ENCODE data around the gene AZIN2.
"Not testable (repeated sequence)": the region's sequence is repeated elsewhere in the genome, so short reads cannot be mapped to it uniquely, and the experiment has no call there.

AZIN2 gene

GRCh38 chr1:33094486-33094885 is 13.5 kb downstream of the AZIN2 start:
- peaks cover 26% of the 10 kb centered on the region for H3K4me1 Mint-ChIP-seq (ENCODE audit: low read depth)
- H3K27me3 Mint-ChIP-seq: peaks cover 6% of the 10 kb centered on the region
- H3K27ac Mint-ChIP-seq: no peak overlapping the region
- intact Hi-C loops (cut with micrococcal nuclease): loop anchor here (2.0 kb wide), 1 partner anchor 518 kb away; no protein-coding TSS in a partner anchor
- no peaks in the 10 kb centered on the region for H3K9me3 Mint-ChIP-seq
- H3K36me3 Mint-ChIP-seq (ENCODE audit: low read depth): no peaks in the 10 kb centered on the region
- H3K4me3 Mint-ChIP-seq: no peak overlapping the region

GRCh38 chr1:33094971-33095604 is 14.1 kb downstream of the AZIN2 start:
- Mint-ChIP-seq H3K27ac (no peak overlapping the region), H3K4me1 (ENCODE audit: low read depth) (peaks cover 32% of the 10 kb centered on the region), H3K27me3 (peaks cover 7% of the 10 kb centered on the region), H3K36me3 (ENCODE audit: low read depth) (no peaks in the 10 kb centered on the region), H3K9me3 (no peaks in the 10 kb centered on the region), H3K4me3 (no peak overlapping the region)
- intact Hi-C loops (cut with micrococcal nuclease): loop anchor here (2.0 kb wide), 1 partner anchor 518 kb away; no protein-coding TSS in a partner anchor

GRCh38 chr1:33096363-33097005 is 15.5 kb downstream of the AZIN2 start:
- no peak overlapping the region for H3K27ac Mint-ChIP-seq
- peaks cover 32% of the 10 kb centered on the region for H3K4me1 Mint-ChIP-seq (ENCODE audit: low read depth)
- no peaks in the 10 kb centered on the region for H3K9me3 Mint-ChIP-seq
- intact Hi-C loops (cut with micrococcal nuclease): no loop called here
- no peak overlapping the region for H3K4me3 Mint-ChIP-seq
- H3K27me3 Mint-ChIP-seq: peaks cover 7% of the 10 kb centered on the region
- H3K36me3 Mint-ChIP-seq (ENCODE audit: low read depth): no peaks in the 10 kb centered on the region

- Mint-ChIP-seq H3K4me3 (no peak overlapping the region), H3K27me3 (peaks cover 7% of the 10 kb centered on the region), H3K4me1 (ENCODE audit: low read depth) (peaks cover 31% of the 10 kb centered on the region), H3K36me3 (ENCODE audit: low read depth) (no peaks in the 10 kb centered on the region), H3K27ac (no peak overlapping the region), H3K9me3 (no peaks in the 10 kb centered on the region)
- intact Hi-C loops (cut with micrococcal nuclease): no loop called here
Observed at GRCh38 chr1:33097137-33097611, 16.2 kb downstream of the AZIN2 start.

DNA sequence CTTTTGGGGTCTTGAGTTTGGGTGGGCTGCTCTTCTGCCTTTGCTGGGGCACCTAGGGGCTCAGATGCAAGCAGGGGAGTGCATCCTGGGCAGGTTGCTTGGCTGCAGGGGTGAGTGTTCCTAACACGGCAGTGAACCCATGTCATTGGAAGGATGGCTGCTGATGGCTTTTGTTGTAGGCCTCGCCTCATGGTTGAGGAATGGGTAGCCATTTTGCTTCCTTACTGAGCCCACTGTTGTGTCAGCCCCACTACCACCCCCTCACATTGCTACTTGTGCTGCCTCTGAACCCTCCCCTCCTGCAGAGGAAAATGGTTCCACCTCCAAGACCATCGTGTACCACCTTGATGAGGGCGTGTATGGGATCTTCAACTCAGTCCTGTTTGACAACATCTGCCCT is 16.8 kb downstream of the AZIN2 start:
- intact Hi-C loops (cut with micrococcal nuclease): loop anchor here (2.0 kb wide), 1 partner anchor 29 kb away; no protein-coding TSS in a partner anchor
- Mint-ChIP-seq H3K36me3 (ENCODE audit: low read depth) (no peaks in the 10 kb centered on the region), H3K27ac (no peak overlapping the region), H3K9me3 (no peaks in the 10 kb centered on the region), H3K4me3 (no peak overlapping the region), H3K27me3 (peaks cover 7% of the 10 kb centered on the region), H3K4me1 (ENCODE audit: low read depth) (peaks cover 28% of the 10 kb centered on the region)

DNA sequence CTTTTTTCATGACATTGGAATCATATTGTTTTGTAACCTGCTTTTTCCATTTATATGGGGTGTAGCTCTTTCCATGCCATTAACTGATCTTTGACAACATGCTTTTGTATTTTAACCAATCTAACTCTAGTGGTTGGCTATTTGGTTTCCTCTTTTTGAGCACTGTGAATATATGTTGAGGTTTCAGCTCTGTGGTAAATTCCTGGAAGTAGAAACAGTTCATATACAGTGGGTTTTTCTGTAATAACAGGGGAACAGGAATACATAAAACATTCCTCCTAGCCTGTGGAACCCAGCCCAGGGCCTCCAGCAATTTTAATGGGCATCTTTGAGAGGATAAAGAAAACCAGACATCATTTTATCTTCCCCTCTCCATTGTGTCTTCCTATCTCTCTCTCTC is 17.4 kb downstream of the AZIN2 start:
- Mint-ChIP-seq H3K27me3 (peaks cover 8% of the 10 kb centered on the region), H3K4me1 (ENCODE audit: low read depth) (peaks cover 28% of the 10 kb centered on the region), H3K4me3 (no peak overlapping the region), H3K36me3 (ENCODE audit: low read depth) (no peaks in the 10 kb centered on the region), H3K9me3 (no peaks in the 10 kb centered on the region), H3K27ac (peak overlapping the region; percentile 43)
- intact Hi-C loops (cut with micrococcal nuclease): loop anchor here (2.0 kb wide), 1 partner anchor 28 kb away; no protein-coding TSS in a partner anchor

DNA sequence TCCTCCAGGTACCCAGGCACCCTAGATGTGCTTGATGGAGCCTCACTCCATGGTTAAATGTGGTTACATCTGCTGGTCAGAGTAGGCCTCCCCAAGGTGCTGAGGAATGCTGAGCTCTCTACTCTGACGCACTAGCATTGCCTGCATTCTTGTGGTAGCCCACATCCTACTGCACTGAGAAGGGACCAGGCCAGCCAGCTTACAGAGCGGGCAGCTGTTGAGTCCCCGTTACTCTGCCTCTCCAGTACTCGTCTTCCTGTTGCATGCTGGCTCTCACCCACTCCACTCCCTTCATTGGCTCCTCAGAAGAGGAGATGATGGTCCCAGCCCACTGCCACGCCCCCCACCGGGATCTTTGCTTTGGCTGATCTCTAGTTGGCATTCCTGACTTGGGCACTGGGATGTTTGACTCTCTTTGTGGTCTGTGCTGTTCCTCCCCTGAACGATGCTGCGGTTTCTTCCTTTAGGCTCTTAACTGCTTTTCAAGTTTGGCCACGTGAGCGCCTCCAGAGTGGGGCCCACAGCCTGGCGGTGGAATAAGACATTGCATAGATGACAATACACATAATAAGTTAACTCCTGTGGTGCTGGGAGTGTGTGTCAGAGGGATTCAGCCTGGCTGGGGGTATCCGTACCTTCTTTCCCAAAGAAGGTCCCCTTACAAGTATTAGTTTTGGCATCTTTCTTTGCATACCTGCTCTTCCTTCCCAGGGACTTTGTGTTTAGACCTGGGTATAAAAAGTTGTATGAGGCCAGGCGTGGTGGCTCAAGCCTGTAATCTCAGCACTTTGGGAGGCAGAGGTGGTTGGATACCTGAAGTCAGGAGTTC is 18.6 kb downstream of the AZIN2 start:
- intact Hi-C loops (cut with micrococcal nuclease): loop anchor here (2.0 kb wide), 1 partner anchor 27 kb away; no protein-coding TSS in a partner anchor
- H3K36me3 Mint-ChIP-seq (ENCODE audit: low read depth): no peaks in the 10 kb centered on the region
- peaks cover 28% of the 10 kb centered on the region for H3K4me1 Mint-ChIP-seq (ENCODE audit: low read depth)
- H3K4me3 Mint-ChIP-seq: no peak overlapping the region
- H3K27me3 Mint-ChIP-seq: peaks cover 3% of the 10 kb centered on the region
- H3K9me3 Mint-ChIP-seq: no peaks in the 10 kb centered on the region
- peak overlapping the region; percentile 43 for H3K27ac Mint-ChIP-seq

DNA sequence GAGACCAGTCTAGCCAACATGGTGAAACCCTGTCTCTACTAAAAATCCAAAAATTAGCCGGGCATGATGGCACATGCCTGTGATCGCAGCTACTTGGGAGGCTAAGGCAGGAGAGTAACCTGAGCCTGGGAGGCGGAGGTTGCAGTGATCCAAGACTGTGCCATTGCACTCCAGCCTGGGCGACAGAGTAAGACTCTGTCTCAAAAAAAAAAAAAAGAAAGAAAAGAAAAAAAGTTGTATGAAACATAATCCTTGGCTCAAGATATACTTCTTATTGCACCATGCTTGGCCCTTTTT is 19.1 kb downstream of the AZIN2 start:
- H3K4me3 Mint-ChIP-seq; H3K36me3 Mint-ChIP-seq (ENCODE audit: low read depth); H3K27ac Mint-ChIP-seq; intact Hi-C loops (cut with micrococcal nuclease); H3K27me3 Mint-ChIP-seq; H3K9me3 Mint-ChIP-seq: not testable (repeated sequence)
- H3K4me1 Mint-ChIP-seq (ENCODE audit: low read depth): peaks cover 28% of the 10 kb centered on the region

DNA sequence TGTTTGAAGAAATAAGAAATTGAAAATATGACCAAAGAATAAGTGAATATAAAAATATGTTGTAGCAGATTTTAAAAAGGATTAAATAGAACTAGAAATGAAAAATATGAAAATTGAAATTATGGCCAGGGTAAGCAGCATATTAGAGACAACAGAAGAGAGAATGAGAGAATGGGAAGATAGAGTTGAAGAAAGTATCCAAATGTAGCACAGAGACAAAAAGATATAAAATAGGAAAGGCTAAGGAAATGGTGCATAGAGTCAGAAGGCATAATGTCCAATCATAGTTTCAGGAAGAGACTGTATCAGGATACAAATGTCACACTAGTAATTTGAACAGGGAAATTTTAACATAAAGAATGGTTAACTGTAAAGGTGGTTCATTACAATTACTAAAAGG is 29.5 kb downstream of the AZIN2 start:
- Mint-ChIP-seq H3K27ac (no peak overlapping the region), H3K4me1 (ENCODE audit: low read depth) (no peaks in the 10 kb centered on the region), H3K9me3 (peaks cover 9% of the 10 kb centered on the region), H3K4me3 (no peak overlapping the region), H3K36me3 (ENCODE audit: low read depth) (no peaks in the 10 kb centered on the region), H3K27me3 (peaks cover 3% of the 10 kb centered on the region)
- intact Hi-C loops (cut with micrococcal nuclease): no loop called here

DNA sequence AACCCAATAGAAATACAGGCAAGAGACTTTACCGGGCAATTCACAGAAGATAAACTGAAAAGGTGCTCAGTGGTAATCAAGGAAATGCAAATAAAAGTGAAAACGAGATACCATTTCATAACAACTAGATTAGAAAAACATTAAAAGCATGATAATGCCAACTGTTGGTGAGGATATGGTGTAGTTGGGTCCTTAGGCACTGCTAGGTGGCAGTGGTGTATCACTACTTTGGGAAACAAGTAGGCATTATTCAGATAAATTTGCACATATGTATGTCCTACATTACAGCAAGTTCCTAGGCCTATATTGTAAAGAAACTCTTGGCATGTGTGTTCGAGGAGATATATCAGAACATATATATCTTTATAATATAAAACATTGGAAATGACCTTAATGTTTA is 31.0 kb downstream of the AZIN2 start:
- no peak overlapping the region for H3K27ac Mint-ChIP-seq
- no peaks in the 10 kb centered on the region for H3K36me3 Mint-ChIP-seq (ENCODE audit: low read depth)
- peaks cover 9% of the 10 kb centered on the region for H3K9me3 Mint-ChIP-seq
- intact Hi-C loops (cut with micrococcal nuclease): no loop called here
- H3K27me3 Mint-ChIP-seq: peaks cover 3% of the 10 kb centered on the region
- H3K4me1 Mint-ChIP-seq (ENCODE audit: low read depth): no peaks in the 10 kb centered on the region
- no peak overlapping the region for H3K4me3 Mint-ChIP-seq

DNA sequence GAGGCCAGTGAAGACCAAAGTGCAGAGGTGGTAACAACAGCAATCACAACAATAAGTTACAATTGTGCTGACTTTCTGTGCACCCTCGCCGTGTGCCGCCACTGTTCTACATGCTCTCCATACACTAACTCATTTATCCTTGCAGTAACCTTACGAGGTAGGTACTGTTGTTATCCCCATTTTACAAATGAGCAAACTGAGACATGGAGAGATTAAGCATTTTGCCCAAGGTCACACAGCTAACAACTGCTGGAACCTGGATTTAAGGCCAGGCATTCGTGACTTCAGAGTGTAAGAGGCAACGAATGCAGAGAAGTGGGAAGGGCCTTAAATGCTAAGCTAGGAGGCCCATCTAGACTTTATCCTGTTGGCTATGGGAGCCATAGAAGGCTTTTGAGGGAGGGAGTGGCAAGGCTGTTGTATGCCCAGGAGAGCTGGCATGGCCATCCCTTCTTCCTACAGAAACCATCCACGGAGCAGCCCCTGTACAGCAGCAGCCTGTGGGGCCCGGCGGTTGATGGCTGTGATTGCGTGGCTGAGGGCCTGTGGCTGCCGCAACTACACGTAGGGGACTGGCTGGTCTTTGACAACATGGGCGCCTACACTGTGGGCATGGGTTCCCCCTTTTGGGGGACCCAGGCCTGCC is 36.6 kb downstream of the AZIN2 start:
- Mint-ChIP-seq H3K4me3 (no peak overlapping the region), H3K36me3 (ENCODE audit: low read depth) (no peaks in the 10 kb centered on the region), H3K9me3 (no peaks in the 10 kb centered on the region), H3K4me1 (ENCODE audit: low read depth) (peaks cover 17% of the 10 kb centered on the region), H3K27me3 (peaks cover 3% of the 10 kb centered on the region), H3K27ac (peak overlapping the region; percentile 47)
- intact Hi-C loops (cut with micrococcal nuclease): no loop called here

DNA sequence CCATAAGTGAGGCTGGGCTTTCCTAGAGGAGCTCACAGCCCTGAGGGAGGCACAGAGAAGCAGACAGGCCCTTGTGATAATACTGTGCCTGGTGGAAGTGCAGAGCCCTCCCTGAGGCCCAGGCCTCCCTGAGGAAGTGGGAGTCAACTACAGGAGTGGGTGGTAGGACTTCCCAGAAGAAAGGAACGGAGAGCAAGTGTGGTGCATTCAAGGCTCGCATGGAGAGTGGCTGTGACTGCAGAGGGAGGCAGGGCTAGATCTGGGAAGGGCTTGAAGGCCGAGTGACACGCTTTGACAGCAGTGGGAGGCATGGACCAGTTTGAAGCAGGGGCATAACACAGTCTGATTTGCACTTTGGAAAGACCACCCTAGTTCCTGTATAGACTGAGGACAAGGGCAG is 37.3 kb downstream of the AZIN2 start:
- Mint-ChIP-seq H3K27ac (peak overlapping the region; percentile 47), H3K27me3 (peaks cover 9% of the 10 kb centered on the region), H3K4me3 (no peak overlapping the region), H3K36me3 (ENCODE audit: low read depth) (no peaks in the 10 kb centered on the region), H3K9me3 (no peaks in the 10 kb centered on the region), H3K4me1 (ENCODE audit: low read depth) (peaks cover 17% of the 10 kb centered on the region)
- intact Hi-C loops (cut with micrococcal nuclease): no loop called here

GRCh38 chr1:33119050-33119449 is 38.1 kb downstream of the AZIN2 start:
- no peaks in the 10 kb centered on the region for H3K36me3 Mint-ChIP-seq (ENCODE audit: low read depth)
- no peak overlapping the region for H3K4me3 Mint-ChIP-seq
- peaks cover 17% of the 10 kb centered on the region for H3K4me1 Mint-ChIP-seq (ENCODE audit: low read depth)
- intact Hi-C loops (cut with micrococcal nuclease): no loop called here
- no peaks in the 10 kb centered on the region for H3K9me3 Mint-ChIP-seq
- peaks cover 9% of the 10 kb centered on the region for H3K27me3 Mint-ChIP-seq
- peak overlapping the region; percentile 47 for H3K27ac Mint-ChIP-seq

Measured in dendritic cell treated with granulocyte-macrophage colony-stimulating factor and Interleukin-4, amounts not matched to agents 40 ng/mL and 50 ng/mL, for 4 days (primary cell).